Sigmoid colon (tissue), 4 donors: ENCODE data around the gene MPP3.

ENCODE experiments used
- CTCF ChIP-seq, 4 experiments: fragments of 450-650 bp in 3 of 4; fragments of 200-600 bp in 1 of 4; IDR thresholded peaks; one replicate each; pipeline ENCODE4 v1.5.1; 2016 to 2019; ENCODE audit warnings: antibody characterized with exemption in 4 of 4, mild to moderate bottlenecking in 3 of 4, moderate library complexity in 2 of 4
- POLR2A ChIP-seq, 2 donors: fragments of 450-650 bp; IDR thresholded peaks; one replicate each; pipeline ENCODE4 v1.6.1; 2016; ENCODE audit warnings: antibody characterized with exemption in 2 of 2, mild to moderate bottlenecking in 2 of 2, moderate library complexity in 2 of 2
- POLR2AphosphoS5 ChIP-seq, 4 donors: sonication (generic); formaldehyde crosslinking; IDR thresholded peaks; one replicate each; pipeline ENCODE4 v1.6.1; 2017; ENCODE audit warnings: antibody characterized with exemption in 4 of 4

GRCh38 chr17:43756201-43756600 is 76.7 kb downstream of the MPP3 start:
- TF ChIP-seq CTCF (IDR thresholded peaks at IDR 0.05) (no peak), POLR2AphosphoS5 (IDR thresholded peaks at IDR 0.05) (no peak), POLR2A (IDR thresholded peaks at IDR 0.05) (no peak)
